GM08714 (cell line): ENCODE measurements around the gene SSX2IP.
A peak's percentile ranks its signal among the peaks of the same experiment; 100 is the strongest.
"Not testable (repeated sequence)": the region's sequence is repeated elsewhere in the genome, so short reads cannot be mapped to it uniquely, and the experiment has no call there.

ENCODE experiments used
- H3K4me3 ChIP-seq: fragments of 200-500 bp; sonication (Bioruptor generic); 2 replicates; pipeline ENCODE4 v1.5.1; 2014; ENCODE audit warnings: mild to moderate bottlenecking, low read length, inconsistent platforms
- ZNF274 ChIP-seq: IDR thresholded peaks from 2 replicates; pipeline ENCODE4 v1.6.1; 2012; ENCODE audit warnings: mild to moderate bottlenecking, low read depth, low read length

Gene SSX2IP

DNA sequence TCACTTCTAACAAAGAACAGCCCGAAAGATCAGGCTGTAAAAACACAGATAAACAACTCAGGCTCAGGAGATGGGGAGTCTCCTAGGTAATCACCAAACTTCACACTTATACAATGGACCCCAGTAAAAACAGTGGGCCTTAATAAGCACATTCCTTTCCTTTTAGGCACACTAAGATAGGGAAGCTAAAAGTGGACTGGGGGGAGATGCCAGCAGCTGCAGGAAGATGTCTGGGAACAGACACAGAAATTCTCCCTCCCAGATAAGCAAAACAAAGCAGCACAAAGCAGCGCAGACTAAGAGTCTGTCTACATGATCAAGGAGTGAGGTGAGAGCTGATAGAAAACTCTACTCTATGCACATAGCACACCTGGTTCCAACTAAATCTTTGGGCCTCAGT lies 87.0 kb downstream of the SSX2IP start:
- no peak overlapping the region for H3K4me3 ChIP-seq
- no peak for TF ChIP-seq ZNF274

DNA sequence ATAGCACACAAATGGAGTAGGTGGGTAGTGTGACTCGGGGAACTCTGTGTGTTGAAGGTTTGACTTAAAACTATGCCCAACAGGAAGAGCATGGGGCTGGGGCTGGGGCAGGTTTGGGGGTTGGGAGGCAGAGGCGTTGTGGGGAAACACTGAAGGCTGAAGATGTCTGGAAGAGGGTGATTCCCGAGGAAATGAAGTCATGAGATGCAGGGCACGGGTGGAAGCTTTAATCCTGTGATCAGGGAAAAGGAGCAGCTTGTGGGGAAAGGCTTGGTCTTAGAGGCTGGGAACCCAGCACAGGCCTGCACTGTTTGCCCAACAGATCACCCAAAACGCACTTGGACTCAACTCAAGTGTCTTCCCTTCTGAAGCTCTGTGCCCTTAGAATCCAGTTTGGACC lies 89.5 kb downstream of the SSX2IP start:
- TF ChIP-seq ZNF274: no peak
- no peak overlapping the region for H3K4me3 ChIP-seq

DNA sequence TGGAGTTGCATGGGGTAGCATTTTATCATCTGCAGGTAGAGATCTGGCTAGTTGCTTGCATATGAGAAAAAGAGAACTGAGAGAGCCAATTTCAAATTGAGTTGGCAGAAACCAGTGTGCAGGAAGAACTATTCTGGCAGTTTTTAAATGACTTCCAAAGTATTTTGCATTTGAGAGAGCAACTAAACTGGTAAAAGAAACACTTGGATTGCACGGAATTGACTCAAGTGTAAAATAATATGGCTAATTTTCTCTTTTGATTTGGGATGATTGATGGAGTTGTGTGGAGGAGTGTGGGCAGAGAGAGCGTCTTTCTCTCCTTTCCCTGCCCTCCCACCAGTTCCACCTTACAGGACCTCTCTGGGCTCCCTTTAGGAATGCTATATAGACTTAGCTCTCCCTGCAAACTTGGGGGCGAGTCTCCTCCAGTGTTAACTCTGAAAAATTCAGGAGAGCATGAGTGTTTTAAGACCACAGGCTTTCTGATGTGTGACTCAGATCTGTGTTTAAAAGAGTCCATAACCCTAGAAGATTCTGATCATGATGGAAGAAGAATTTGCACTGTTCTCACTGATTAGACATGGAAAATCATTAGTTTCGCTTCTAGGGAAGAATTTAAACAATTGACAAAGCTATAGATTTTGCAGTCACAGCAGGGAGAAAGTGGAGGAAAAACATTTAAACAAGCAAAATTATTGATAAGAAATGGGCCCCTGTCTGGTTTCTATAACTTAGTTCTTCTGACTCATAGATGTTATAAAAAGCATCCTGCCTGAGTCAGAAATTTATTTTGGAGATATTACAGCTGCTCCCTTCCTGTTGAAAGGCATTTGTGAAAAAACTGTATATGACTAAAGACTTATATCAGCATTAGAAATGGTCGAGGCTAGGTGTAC lies 91.2 kb downstream of the SSX2IP start:
- peak overlapping the region; percentile 13; the same call in 1 of the 2 replicates for H3K4me3 ChIP-seq
- no peak for TF ChIP-seq ZNF274

DNA sequence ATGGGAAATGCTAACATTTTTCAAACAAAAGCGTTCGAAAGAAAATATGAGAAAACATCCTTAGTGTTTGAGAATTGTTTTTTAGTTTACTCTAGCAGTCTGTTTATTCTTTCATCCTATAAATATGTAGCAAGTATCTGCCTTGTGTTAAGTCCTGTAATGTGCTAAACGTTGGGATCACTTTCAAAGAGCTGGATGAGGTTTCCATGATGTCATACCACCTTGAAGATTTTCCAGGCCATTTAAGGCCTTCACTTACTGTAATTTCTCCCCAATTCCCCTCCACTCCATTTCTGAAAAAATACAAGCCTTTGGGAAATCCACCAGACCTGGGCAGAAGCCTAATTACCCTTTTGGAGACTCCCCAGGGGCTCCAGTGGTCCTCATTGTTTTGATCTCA lies 91.8 kb downstream of the SSX2IP start:
- TF ChIP-seq ZNF274: no peak
- no peak overlapping the region for H3K4me3 ChIP-seq

DNA sequence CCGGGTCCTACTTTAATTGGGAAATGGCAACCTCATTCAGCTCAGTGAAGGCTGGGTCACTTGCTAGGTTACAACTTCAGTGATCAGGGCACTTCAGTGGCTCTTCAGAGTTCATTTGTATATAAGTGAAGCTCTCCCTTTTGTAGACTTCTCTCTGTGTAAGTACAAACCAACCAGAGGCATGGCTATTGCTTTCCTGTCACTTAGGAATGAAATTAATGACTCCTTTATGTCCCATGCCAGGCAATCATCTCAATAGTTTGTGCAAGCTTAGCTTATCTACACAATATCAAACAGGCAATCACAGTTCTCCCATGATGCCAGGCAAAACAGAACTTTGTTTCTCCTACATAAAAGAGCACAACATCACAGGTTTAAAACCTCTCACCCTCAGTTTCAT lies 93.2 kb downstream of the SSX2IP start:
- no peak overlapping the region for H3K4me3 ChIP-seq
- no peak for TF ChIP-seq ZNF274

DNA sequence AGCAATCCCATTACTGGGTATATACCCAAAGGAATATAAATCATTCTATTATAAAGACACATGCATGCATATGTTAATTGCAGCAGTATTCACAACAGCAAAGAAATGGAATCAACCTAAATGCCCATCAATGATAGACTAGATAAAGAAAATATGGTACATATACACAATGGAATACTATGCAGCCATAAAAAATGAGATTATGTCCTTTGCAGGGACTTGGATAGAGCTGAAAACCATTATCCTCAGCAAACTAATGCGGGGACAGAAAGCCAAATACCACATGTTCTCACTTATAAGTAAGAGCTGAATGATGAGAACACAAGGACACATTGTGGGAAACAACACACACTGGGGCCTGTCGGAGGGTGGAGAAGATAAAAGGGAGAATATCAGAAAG lies 95.3 kb downstream of the SSX2IP start:
- H3K4me3 ChIP-seq: not testable (repeated sequence)
